WTC11 (cell line): ENCODE results near the gene TLR4. TPM values are rescaled to one million over a fixed set of nuclear protein-coding genes. Genes with fewer than 3 reads are reported as not detected.

Experiments used
- ATAC-seq: fragments of 200-7000 bp; cut with Tn5 transposase; 2 replicates; pipeline ENCODE4 v1.10.0; 2021; ENCODE audit warnings: mild to moderate bottlenecking, moderate library complexity
- CTCF ChIA-PET: fragments of 300-600 bp; sonication (Branson Sonifier 250); formaldehyde crosslinking; loops from one replicate; lab custom pipeline; 2021; ENCODE audit warnings: antibody characterized with exemption; lab: Charles Lee
- POLR2A ChIA-PET: fragments of 350-600 bp; sonication (Branson Sonifier 250); formaldehyde crosslinking; loops from one replicate; lab custom pipeline; 2021; ENCODE audit warnings: antibody characterized with exemption; lab: Charles Lee
- DNase-seq: peaks from one replicate; pipeline ENCODE4 v3.0.0; 2021; ENCODE audit warnings: low spot score
- H3K27ac Mint-ChIP-seq: 2 replicates; pipeline ENCODE4 v1.8.0; 2021; ENCODE audit warnings: mixed read lengths
- H3K27me3 Mint-ChIP-seq: 2 replicates; pipeline ENCODE4 v1.8.0; 2021; ENCODE audit warnings: low read depth, mild to moderate bottlenecking, moderate library complexity, mixed read lengths
- H3K36me3 Mint-ChIP-seq: 2 replicates; pipeline ENCODE4 v1.8.0; 2021; ENCODE audit warnings: mixed read lengths
- H3K4me1 Mint-ChIP-seq: 2 replicates; pipeline ENCODE4 v1.8.0; 2022; ENCODE audit warnings: mixed read lengths
- H3K4me3 Mint-ChIP-seq: 2 replicates; pipeline ENCODE4 v1.8.0; 2021; ENCODE audit warnings: mild to moderate bottlenecking, moderate library complexity, mixed read lengths
- H3K9me3 Mint-ChIP-seq: 2 replicates; pipeline ENCODE4 v1.8.0; 2021; ENCODE audit warnings: mixed read lengths
- ATF1 ChIP-seq: sonication (generic); formaldehyde crosslinking; IDR thresholded peaks from 2 replicates; pipeline ENCODE4 v1.8.1; 2023; ENCODE audit warnings: mild to moderate bottlenecking, moderate library complexity, missing genetic modification reagents
- ELF4 ChIP-seq: sonication (generic); formaldehyde crosslinking; IDR thresholded peaks from 2 replicates; pipeline ENCODE4 v1.8.1; 2022; ENCODE audit warnings: low read depth, mild to moderate bottlenecking, moderate library complexity, missing genetic modification reagents
- FOXP1 ChIP-seq: sonication (generic); formaldehyde crosslinking; IDR thresholded peaks from 2 replicates; pipeline ENCODE4 v1.8.0; 2022; ENCODE audit warnings: missing genetic modification reagents, mild to moderate bottlenecking, moderate library complexity, borderline replicate concordance
- HMGA2 ChIP-seq: fragments of 250-450 bp; sonication (Bioruptor Pico); IDR thresholded peaks from 2 replicates; pipeline ENCODE4 v1.4.0; 2021; ENCODE audit warnings: mild to moderate bottlenecking, moderate library complexity
- OVOL2 ChIP-seq: fragments of 250-450 bp; sonication (Bioruptor Pico); IDR thresholded peaks from 2 replicates; pipeline ENCODE4 v1.9.0; 2021; ENCODE audit warnings: mild to moderate bottlenecking, borderline replicate concordance
- SMAD3 ChIP-seq: sonication (generic); formaldehyde crosslinking; IDR thresholded peaks from 2 replicates; pipeline ENCODE4 v1.8.0; 2022; ENCODE audit warnings: missing genetic modification reagents, mild to moderate bottlenecking, borderline replicate concordance
- SMAD4 ChIP-seq: sonication (generic); formaldehyde crosslinking; IDR thresholded peaks from 2 replicates; pipeline ENCODE4 v1.8.0; 2022; ENCODE audit warnings: mild to moderate bottlenecking, missing genetic modification reagents
- SP1 ChIP-seq: sonication (generic); formaldehyde crosslinking; conservative IDR thresholded peaks from 2 replicates; pipeline ENCODE4 v1.8.1; 2022; ENCODE audit warnings: missing genetic modification reagents
- ZMAT4 ChIP-seq: fragments of 250-450 bp; sonication (Bioruptor Pico); IDR thresholded peaks from 2 replicates; pipeline ENCODE4 v1.9.0; 2021; ENCODE audit warnings: mild to moderate bottlenecking
- ZNF317 ChIP-seq: sonication (generic); formaldehyde crosslinking; IDR thresholded peaks from 2 replicates; pipeline ENCODE4 v1.8.1; 2023; ENCODE audit warnings: low read depth, mild to moderate bottlenecking, moderate library complexity, missing genetic modification reagents, borderline replicate concordance
- total RNA-seq: library from RNA; stranded (reverse); gene quantifications from 3 replicates; pipeline ENCODE4 v1.2.3, GENCODE V29; 2021
- TF ChIP-seq, protein P1 (sequence below): fragments of 250-450 bp; sonication (Bioruptor Pico); IDR thresholded peaks from 2 replicates; pipeline ENCODE4 v1.9.0; 2021; ENCODE audit warnings: mild to moderate bottlenecking
- TF ChIP-seq, protein P2 (sequence below): sonication (generic); formaldehyde crosslinking; IDR thresholded peaks from 2 replicates; pipeline ENCODE4 v1.8.1; 2023; ENCODE audit warnings: mild to moderate bottlenecking, missing genetic modification reagents
- TF ChIP-seq, protein P3 (sequence below): sonication (generic); formaldehyde crosslinking; IDR thresholded peaks from 2 replicates; pipeline ENCODE4 v1.8.0; 2022; ENCODE audit warnings: mild to moderate bottlenecking, missing genetic modification reagents
- TF ChIP-seq, protein P4 (sequence below): sonication (generic); formaldehyde crosslinking; IDR thresholded peaks from 2 replicates; pipeline ENCODE4 v1.8.1; 2022; ENCODE audit warnings: low read depth, missing genetic modification reagents, borderline replicate concordance

Gene TLR4
- total RNA-seq, 1 experiment from 2014 or later: 0.11 TPM

DNA sequence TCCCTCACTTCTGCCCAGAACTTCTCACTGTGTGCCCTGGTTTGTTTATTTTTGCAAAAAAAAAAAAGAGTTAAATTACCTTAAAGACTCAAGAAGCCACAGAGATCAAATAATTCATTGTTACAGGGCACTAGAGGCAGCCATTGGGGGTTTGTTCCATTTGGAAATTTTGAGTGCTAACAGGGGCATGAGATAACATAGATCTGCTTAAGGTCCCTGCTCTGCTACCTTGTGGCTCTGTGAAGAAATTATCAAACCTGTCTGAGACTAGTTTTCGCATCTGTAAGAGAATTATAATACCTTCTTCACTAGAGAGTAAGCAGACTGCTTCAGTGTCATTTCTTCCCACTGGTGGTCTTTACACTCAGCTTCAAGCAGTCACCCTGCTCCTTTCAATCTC, 394 bp downstream of the TLR4 start (continued):
- no peak for TF ChIP-seq ATF1 (CRISPR knock-in tag)
- no peak for TF ChIP-seq SMAD4 (CRISPR knock-in tag)
- no peak for TF ChIP-seq ZNF317 (CRISPR knock-in tag)
- TF ChIP-seq, protein P1, sequence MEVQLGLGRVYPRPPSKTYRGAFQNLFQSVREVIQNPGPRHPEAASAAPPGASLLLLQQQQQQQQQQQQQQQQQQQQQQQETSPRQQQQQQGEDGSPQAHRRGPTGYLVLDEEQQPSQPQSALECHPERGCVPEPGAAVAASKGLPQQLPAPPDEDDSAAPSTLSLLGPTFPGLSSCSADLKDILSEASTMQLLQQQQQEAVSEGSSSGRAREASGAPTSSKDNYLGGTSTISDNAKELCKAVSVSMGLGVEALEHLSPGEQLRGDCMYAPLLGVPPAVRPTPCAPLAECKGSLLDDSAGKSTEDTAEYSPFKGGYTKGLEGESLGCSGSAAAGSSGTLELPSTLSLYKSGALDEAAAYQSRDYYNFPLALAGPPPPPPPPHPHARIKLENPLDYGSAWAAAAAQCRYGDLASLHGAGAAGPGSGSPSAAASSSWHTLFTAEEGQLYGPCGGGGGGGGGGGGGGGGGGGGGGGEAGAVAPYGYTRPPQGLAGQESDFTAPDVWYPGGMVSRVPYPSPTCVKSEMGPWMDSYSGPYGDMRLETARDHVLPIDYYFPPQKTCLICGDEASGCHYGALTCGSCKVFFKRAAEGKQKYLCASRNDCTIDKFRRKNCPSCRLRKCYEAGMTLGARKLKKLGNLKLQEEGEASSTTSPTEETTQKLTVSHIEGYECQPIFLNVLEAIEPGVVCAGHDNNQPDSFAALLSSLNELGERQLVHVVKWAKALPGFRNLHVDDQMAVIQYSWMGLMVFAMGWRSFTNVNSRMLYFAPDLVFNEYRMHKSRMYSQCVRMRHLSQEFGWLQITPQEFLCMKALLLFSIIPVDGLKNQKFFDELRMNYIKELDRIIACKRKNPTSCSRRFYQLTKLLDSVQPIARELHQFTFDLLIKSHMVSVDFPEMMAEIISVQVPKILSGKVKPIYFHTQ (CRISPR knock-in tag): no peak

GRCh38 chr9:117705386-117705785, 1.2 kb downstream of the TLR4 start:
- DNase-seq (no peak), ATAC-seq (no peak)
- Mint-ChIP-seq H3K27me3 (no peaks in the 10 kb centered on the region), H3K4me1 (peaks cover 11% of the 10 kb centered on the region), H3K36me3 (no peaks in the 10 kb centered on the region), H3K9me3 (no peaks in the 10 kb centered on the region), H3K4me3 (no peak overlapping the region), H3K27ac (no peak overlapping the region)
- CTCF ChIA-PET: no interaction called here
- POLR2A ChIA-PET: no interaction called here
- TF ChIP-seq ZMAT4 (CRISPR knock-in tag) (no peak), ELF4 (CRISPR knock-in tag) (no peak), FOXP1 (CRISPR knock-in tag) (no peak), OVOL2 (CRISPR knock-in tag) (no peak)
- TF ChIP-seq, protein P2, sequence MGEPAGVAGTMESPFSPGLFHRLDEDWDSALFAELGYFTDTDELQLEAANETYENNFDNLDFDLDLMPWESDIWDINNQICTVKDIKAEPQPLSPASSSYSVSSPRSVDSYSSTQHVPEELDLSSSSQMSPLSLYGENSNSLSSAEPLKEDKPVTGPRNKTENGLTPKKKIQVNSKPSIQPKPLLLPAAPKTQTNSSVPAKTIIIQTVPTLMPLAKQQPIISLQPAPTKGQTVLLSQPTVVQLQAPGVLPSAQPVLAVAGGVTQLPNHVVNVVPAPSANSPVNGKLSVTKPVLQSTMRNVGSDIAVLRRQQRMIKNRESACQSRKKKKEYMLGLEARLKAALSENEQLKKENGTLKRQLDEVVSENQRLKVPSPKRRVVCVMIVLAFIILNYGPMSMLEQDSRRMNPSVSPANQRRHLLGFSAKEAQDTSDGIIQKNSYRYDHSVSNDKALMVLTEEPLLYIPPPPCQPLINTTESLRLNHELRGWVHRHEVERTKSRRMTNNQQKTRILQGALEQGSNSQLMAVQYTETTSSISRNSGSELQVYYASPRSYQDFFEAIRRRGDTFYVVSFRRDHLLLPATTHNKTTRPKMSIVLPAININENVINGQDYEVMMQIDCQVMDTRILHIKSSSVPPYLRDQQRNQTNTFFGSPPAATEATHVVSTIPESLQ: no peak
- TF ChIP-seq, protein P3, sequence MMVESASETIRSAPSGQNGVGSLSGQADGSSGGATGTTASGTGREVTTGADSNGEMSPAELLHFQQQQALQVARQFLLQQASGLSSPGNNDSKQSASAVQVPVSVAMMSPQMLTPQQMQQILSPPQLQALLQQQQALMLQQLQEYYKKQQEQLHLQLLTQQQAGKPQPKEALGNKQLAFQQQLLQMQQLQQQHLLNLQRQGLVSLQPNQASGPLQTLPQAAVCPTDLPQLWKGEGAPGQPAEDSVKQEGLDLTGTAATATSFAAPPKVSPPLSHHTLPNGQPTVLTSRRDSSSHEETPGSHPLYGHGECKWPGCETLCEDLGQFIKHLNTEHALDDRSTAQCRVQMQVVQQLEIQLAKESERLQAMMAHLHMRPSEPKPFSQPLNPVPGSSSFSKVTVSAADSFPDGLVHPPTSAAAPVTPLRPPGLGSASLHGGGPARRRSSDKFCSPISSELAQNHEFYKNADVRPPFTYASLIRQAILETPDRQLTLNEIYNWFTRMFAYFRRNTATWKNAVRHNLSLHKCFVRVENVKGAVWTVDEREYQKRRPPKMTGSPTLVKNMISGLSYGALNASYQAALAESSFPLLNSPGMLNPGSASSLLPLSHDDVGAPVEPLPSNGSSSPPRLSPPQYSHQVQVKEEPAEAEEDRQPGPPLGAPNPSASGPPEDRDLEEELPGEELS (CRISPR knock-in tag): no peak
- TF ChIP-seq, protein P4, sequence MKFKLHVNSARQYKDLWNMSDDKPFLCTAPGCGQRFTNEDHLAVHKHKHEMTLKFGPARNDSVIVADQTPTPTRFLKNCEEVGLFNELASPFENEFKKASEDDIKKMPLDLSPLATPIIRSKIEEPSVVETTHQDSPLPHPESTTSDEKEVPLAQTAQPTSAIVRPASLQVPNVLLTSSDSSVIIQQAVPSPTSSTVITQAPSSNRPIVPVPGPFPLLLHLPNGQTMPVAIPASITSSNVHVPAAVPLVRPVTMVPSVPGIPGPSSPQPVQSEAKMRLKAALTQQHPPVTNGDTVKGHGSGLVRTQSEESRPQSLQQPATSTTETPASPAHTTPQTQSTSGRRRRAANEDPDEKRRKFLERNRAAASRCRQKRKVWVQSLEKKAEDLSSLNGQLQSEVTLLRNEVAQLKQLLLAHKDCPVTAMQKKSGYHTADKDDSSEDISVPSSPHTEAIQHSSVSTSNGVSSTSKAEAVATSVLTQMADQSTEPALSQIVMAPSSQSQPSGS: no peak

DNA sequence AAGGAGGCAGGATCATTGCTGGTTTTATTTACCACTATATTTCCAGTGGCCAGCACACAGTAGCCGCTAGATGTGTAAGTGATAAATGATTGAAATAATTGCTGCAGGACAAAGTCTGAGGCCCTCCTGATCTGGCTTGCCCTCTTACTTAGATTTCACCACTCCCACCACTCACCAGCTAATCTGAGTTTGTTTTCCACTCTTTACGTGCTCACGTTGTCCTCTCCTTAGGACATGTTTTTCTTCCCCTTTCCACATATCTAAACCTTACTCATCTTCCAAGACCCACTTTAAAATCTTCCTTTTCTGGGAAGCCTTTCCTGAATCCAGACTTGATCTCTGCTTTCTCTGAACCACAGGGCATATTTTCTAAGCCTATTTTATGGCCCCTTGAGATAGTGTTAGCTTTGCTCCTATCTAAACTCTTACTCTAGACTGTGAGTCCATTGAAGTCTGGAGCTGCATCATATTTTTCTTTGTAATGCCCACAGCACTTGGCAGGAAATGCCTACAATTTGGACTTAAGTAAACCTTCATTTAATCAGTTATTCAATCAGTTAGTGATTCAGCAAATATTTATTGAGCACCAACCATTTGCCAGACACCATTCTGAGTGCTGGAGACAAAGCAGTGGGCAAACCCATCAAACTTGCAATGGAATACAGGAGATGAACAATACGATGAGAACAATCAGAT, 2.4 kb downstream of the TLR4 start:
- ChIA-PET CTCF (no interaction called here), POLR2A (no interaction called here)
- Mint-ChIP-seq H3K4me1 (peaks cover 11% of the 10 kb centered on the region), H3K9me3 (no peaks in the 10 kb centered on the region), H3K27me3 (no peaks in the 10 kb centered on the region), H3K36me3 (no peaks in the 10 kb centered on the region), H3K4me3 (no peak overlapping the region), H3K27ac (no peak overlapping the region)
- DNase-seq: no peak
- no peak for ATAC-seq
- TF ChIP-seq SMAD3 (CRISPR knock-in tag) (no peak), HMGA2 (CRISPR knock-in tag) (no peak), SP1 (CRISPR knock-in tag) (no peak)
